Endothelial cell (in vitro differentiated cells): ENCODE measurements around the gene RNF20. TPM values are rescaled to one million over a fixed set of nuclear protein-coding genes. Genes with fewer than 3 reads are reported as not detected.
A peak's percentile ranks its signal among the peaks of the same experiment; 100 is the strongest.

Experiments
- DNase-seq: peaks from one replicate; pipeline ENCODE4 v3.0.0; 2021; ENCODE audit warnings: low spot score
- H3K27ac Mint-ChIP-seq: one replicate; pipeline ENCODE4 v1.8.0; 2021; ENCODE audit warnings: mixed read lengths, inconsistent platforms; ENCODE audit not compliant: unreplicated experiment
- H3K27me3 Mint-ChIP-seq: one replicate; pipeline ENCODE4 v1.8.0; 2021; ENCODE audit warnings: mild to moderate bottlenecking, moderate library complexity, mixed read lengths, inconsistent platforms; ENCODE audit not compliant: unreplicated experiment
- H3K36me3 Mint-ChIP-seq: one replicate; pipeline ENCODE4 v1.8.0; 2021; ENCODE audit warnings: mild to moderate bottlenecking, low read depth, mixed read lengths, inconsistent platforms; ENCODE audit not compliant: unreplicated experiment
- H3K4me1 Mint-ChIP-seq: one replicate; pipeline ENCODE4 v1.8.0; 2021; ENCODE audit warnings: mild to moderate bottlenecking, mixed read lengths, inconsistent platforms; ENCODE audit not compliant: unreplicated experiment
- H3K4me3 Mint-ChIP-seq: one replicate; pipeline ENCODE4 v1.8.0; 2021; ENCODE audit warnings: mild to moderate bottlenecking, mixed read lengths, inconsistent platforms; ENCODE audit not compliant: unreplicated experiment
- H3K9me3 Mint-ChIP-seq: one replicate; pipeline ENCODE4 v1.8.0; 2021; ENCODE audit warnings: mixed read lengths, inconsistent platforms; ENCODE audit not compliant: unreplicated experiment
- total RNA-seq: library from RNA; stranded (reverse); fragmentation: NEBNext Ultra II Directional; extraction: Animal tissue kit (Norgen Biotek cat#: 25700); gene quantifications from one replicate; pipeline ENCODE4 v1.2.1, GENCODE V29; 2021; ENCODE audit not compliant: unreplicated experiment
- TF ChIP-seq, protein P1 (sequence below): fragments of 200-600 bp; sonication (generic); IDR thresholded peaks from one replicate; pipeline ENCODE4 v1.5.0; 2021; ENCODE audit warnings: antibody characterized with exemption; ENCODE audit not compliant: unreplicated experiment

Gene RNF20
- total RNA-seq, 1 donor from 2014 or later = 46.1 TPM

- Mint-ChIP-seq H3K4me1 (no peaks in the 10 kb centered on the region), H3K4me3 (no peak overlapping the region), H3K36me3 (no peaks in the 10 kb centered on the region), H3K9me3 (no peaks in the 10 kb centered on the region), H3K27me3 (no peaks in the 10 kb centered on the region), H3K27ac (no peak overlapping the region)
- DNase-seq = no peak
- TF ChIP-seq, protein P1, sequence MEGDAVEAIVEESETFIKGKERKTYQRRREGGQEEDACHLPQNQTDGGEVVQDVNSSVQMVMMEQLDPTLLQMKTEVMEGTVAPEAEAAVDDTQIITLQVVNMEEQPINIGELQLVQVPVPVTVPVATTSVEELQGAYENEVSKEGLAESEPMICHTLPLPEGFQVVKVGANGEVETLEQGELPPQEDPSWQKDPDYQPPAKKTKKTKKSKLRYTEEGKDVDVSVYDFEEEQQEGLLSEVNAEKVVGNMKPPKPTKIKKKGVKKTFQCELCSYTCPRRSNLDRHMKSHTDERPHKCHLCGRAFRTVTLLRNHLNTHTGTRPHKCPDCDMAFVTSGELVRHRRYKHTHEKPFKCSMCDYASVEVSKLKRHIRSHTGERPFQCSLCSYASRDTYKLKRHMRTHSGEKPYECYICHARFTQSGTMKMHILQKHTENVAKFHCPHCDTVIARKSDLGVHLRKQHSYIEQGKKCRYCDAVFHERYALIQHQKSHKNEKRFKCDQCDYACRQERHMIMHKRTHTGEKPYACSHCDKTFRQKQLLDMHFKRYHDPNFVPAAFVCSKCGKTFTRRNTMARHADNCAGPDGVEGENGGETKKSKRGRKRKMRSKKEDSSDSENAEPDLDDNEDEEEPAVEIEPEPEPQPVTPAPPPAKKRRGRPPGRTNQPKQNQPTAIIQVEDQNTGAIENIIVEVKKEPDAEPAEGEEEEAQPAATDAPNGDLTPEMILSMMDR = no peak
These were observed 59.7 kb downstream of the RNF20 start for GRCh38 chr9:101593345-101593744.

- DNase-seq = no peak
- H3K9me3 Mint-ChIP-seq = no peaks in the 10 kb centered on the region
- H3K27ac Mint-ChIP-seq = no peak within 1 kb of the TSS
- H3K27me3 Mint-ChIP-seq = no peaks in the 10 kb centered on the region
- TF ChIP-seq, protein P1 = no peak
- no peaks in the 10 kb centered on the region for H3K36me3 Mint-ChIP-seq
- H3K4me1 Mint-ChIP-seq = no peaks in the 10 kb centered on the region
- no peak within 1 kb of the TSS for H3K4me3 Mint-ChIP-seq
These were observed 61.1 kb downstream of the RNF20 start, which contains the start of gene PPP3R2 for GRCh38 chr9:101594796-101595195. TSS of gene PPP3R2 (minus strand) at chr9:101594969. CDS start at chr9:101594921, 48 bp downstream.

DNA sequence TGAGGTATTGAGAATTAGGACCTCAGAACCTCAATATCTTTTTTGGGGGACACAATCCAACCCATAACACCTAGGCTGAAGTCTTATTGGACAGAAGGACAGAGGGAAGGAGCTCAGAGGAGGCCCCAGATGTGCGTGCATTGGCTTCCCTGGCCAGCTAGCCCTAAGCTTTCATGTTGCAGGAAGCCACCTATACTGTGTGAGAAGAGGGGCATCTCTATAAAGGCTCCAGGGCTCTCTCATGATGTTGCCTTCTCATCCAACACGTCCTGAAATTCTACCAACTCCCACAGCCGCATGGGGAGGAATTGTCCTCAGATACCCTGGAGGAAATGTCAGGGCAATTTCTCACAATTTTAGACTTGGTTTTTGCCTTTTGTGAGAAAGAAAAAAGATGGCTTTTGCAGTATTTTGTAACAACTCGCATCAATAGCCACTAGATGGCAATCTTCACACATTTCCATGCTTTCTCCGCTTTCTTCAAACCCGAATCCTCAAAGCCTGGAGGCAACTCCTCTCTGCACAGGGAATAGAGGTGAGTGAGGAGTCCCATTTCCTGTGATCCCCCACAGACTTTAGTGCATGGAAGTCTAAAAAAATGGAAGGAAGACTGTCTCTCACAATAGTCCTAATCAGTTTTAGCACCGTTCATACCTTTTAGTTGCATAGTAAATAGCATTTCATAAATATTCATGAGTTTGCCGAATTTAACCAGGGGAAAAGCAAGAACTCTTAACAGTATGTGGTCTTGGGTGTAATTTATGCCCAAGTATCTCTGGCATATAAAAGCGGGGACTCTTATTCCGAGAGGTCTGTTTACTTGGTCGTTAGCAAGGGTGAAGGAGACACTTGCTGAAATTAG, 68.5 kb downstream of the RNF20 start:
- DNase-seq = peak; percentile 38
- Mint-ChIP-seq H3K36me3 (peaks cover 4% of the 10 kb centered on the region), H3K27ac (no peak overlapping the region), H3K4me1 (peaks cover 13% of the 10 kb centered on the region), H3K9me3 (no peaks in the 10 kb centered on the region), H3K27me3 (no peaks in the 10 kb centered on the region), H3K4me3 (no peak overlapping the region)
- TF ChIP-seq, protein P1 = peak; percentile 58

- no peaks in the 10 kb centered on the region for H3K27me3 Mint-ChIP-seq
- no peaks in the 10 kb centered on the region for H3K9me3 Mint-ChIP-seq
- no peak overlapping the region for H3K27ac Mint-ChIP-seq
- TF ChIP-seq, protein P1 = no peak
- DNase-seq = no peak
- peaks cover 13% of the 10 kb centered on the region for H3K4me1 Mint-ChIP-seq
- H3K36me3 Mint-ChIP-seq = peaks cover 4% of the 10 kb centered on the region
- H3K4me3 Mint-ChIP-seq = no peak overlapping the region
These were observed 70.6 kb downstream of the RNF20 start for GRCh38 chr9:101604296-101604695.

DNA sequence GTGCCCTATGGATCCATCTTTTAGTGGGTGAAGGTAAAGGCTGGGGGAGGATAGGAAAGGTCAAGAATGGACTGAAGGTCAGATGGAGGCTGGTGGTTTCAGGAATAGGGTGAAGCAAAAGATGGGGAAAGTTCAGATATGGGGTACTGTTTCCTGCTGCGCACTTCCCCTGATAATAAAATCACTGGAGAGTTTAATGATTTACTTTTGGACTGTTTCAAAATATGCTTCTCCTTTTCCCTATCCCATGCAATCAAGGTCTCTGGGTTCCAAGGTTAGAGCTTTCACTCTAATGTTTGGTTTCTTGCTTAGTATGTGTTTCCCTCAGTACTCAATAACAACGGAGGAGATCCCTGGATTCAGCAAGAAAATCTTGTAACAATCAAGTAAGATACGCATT, 71.9 kb downstream of the RNF20 start:
- peaks cover 13% of the 10 kb centered on the region for H3K4me1 Mint-ChIP-seq
- no peaks in the 10 kb centered on the region for H3K9me3 Mint-ChIP-seq
- TF ChIP-seq, protein P1 = no peak
- H3K4me3 Mint-ChIP-seq = no peak overlapping the region
- H3K36me3 Mint-ChIP-seq = peaks cover 4% of the 10 kb centered on the region
- DNase-seq = no peak
- no peak overlapping the region for H3K27ac Mint-ChIP-seq
- H3K27me3 Mint-ChIP-seq = no peaks in the 10 kb centered on the region
